PC-3 (cell line): ENCODE data around the gene RAET1E. TPM values are rescaled to one million over a fixed set of nuclear protein-coding genes. Genes with fewer than 3 reads are reported as not detected.
A peak's percentile ranks its signal among the peaks of the same experiment; 100 is the strongest.

Experiments used
- ATAC-seq: fragments of 200-7000 bp; cut with Tn5 transposase; 2 replicates; pipeline ENCODE4 v1.9.1; 2020; ENCODE audit warnings: mild to moderate bottlenecking, moderate library complexity
- BruUV-seq: library from RNA; stranded (reverse); fragments of 400-500 nt; replicated peaks from 2 replicates; lab custom pipeline; 2021; lab: Mats Ljungman, UMichigan
- CTCF ChIA-PET: fragments of 300-600 bp; sonication (Branson Sonifier 250); formaldehyde crosslinking; loops from one replicate; lab custom pipeline; 2022; ENCODE audit warnings: antibody characterized with exemption; lab: Charles Lee
- POLR2A ChIA-PET: fragments of 300-600 bp; sonication (Branson Sonifier 250); formaldehyde crosslinking; loops from one replicate; lab custom pipeline; 2022; ENCODE audit warnings: antibody characterized with exemption; ENCODE audit not compliant: unreplicated experiment; lab: Charles Lee
- DNase-seq: peaks from one replicate; pipeline ENCODE4 v3.0.0-alpha.2; 2015
- H2AFZ ChIP-seq: fragments of 300-600 bp; sonication (generic); 2 replicates; pipeline ENCODE4 v1.6.0; 2016; ENCODE audit warnings: antibody characterized with exemption, low read length
- H3F3A ChIP-seq: fragments of 300-600 bp; sonication (generic); one replicate; pipeline ENCODE4 v1.6.0; 2017; ENCODE audit warnings: antibody characterized with exemption, low read length, control low read depth, mild to moderate bottlenecking; ENCODE audit not compliant: unreplicated experiment
- H3K27ac ChIP-seq: fragments of 300-600 bp; sonication (generic); 2 replicates; pipeline ENCODE4 v1.5.1; 2016; ENCODE audit warnings: mild to moderate bottlenecking, low read length
- H3K27me3 ChIP-seq: fragments of 300-600 bp; sonication (generic); 2 replicates; pipeline ENCODE4 v1.6.1; 2016; ENCODE audit warnings: low read length, mixed read lengths
- H3K36me3 ChIP-seq: fragments of 300-600 bp; sonication (generic); 2 replicates; pipeline ENCODE4 v1.6.1; 2016; ENCODE audit warnings: low read depth, mixed run types, low read length, mixed read lengths
- H3K4me1 ChIP-seq: fragments of 300-600 bp; sonication (generic); 2 replicates; pipeline ENCODE4 v1.5.1; 2016; ENCODE audit warnings: low read length; ENCODE audit not compliant: insufficient read depth
- H3K4me2 ChIP-seq: fragments of 300-600 bp; sonication (generic); 2 replicates; pipeline ENCODE4 v1.6.0; 2016; ENCODE audit warnings: low read length
- H3K4me3 ChIP-seq: fragments of 300-600 bp; sonication (generic); 2 replicates; pipeline ENCODE4 v1.5.1; 2016; ENCODE audit warnings: mild to moderate bottlenecking, low read length, mixed read lengths
- H3K79me2 ChIP-seq: fragments of 300-600 bp; sonication (generic); 2 replicates; pipeline ENCODE4 v1.6.1; 2017; ENCODE audit warnings: low read length, mixed read lengths
- H3K9ac ChIP-seq: fragments of 300-600 bp; sonication (generic); 2 replicates; pipeline ENCODE4 v1.6.0; 2016; ENCODE audit warnings: mild to moderate bottlenecking, low read length
- H3K9me2 ChIP-seq: fragments of 300-600 bp; sonication (generic); replicated peaks from 2 replicates; pipeline ENCODE4 v1.6.1; 2016; ENCODE audit warnings: mixed run types, low read length, mixed read lengths
- H3K9me3 ChIP-seq: fragments of 300-600 bp; sonication (generic); 2 replicates; pipeline ENCODE4 v1.6.1; 2016; ENCODE audit warnings: low read length, mixed read lengths
- H4K20me1 ChIP-seq: fragments of 300-600 bp; sonication (generic); 2 replicates; pipeline ENCODE4 v1.6.1; 2016; ENCODE audit warnings: low read length, mixed read lengths
- CTCF ChIP-seq: fragments of 300-600 bp; sonication (generic); conservative IDR thresholded peaks from 2 replicates; pipeline ENCODE4 v1.5.1; 2017; ENCODE audit warnings: antibody characterized with exemption, low read depth, mild to moderate bottlenecking, low read length
- EZH2 ChIP-seq: fragments of 300-600 bp; sonication (generic); IDR thresholded peaks from one replicate; pipeline ENCODE4 v1.6.1; 2017; ENCODE audit warnings: antibody characterized with exemption, mild to moderate bottlenecking, low read length; ENCODE audit not compliant: unreplicated experiment
- EZH2phosphoT487 ChIP-seq: fragments of 300-600 bp; sonication (generic); IDR thresholded peaks from 2 replicates; pipeline ENCODE4 v1.6.1; 2018; ENCODE audit warnings: mild to moderate bottlenecking, antibody characterized with exemption, low read length, borderline replicate concordance
- intact Hi-C: fragments of 100-400 bp; cut with micrococcal nuclease; formaldehyde crosslinking; loops from 2 replicates; pipeline ENCODE4 v1.9.0; 2023
- total RNA-seq: library from RNA; depleted of rRNA; stranded (reverse); fragments of >200 nt; gene quantifications from 2 replicates; pipeline ENCODE4 v1.2.3, GENCODE V29; 2014

Gene RAET1E
- total RNA-seq, 1 experiment from 2014 or later = 0.40 TPM

- Histone ChIP-seq H3K9me3 (no peaks in the 10 kb centered on the region), H4K20me1 (no peaks in the 10 kb centered on the region), H3K9ac (no peak overlapping the region), H3K4me2 (peak overlapping the region; percentile 26; the same call in 1 of the 2 replicates), H3K9me2 (no peaks in the 10 kb centered on the region), H3F3A (no peaks in the 10 kb centered on the region), H2AFZ (no peak overlapping the region), H3K36me3 (no peaks in the 10 kb centered on the region), H3K4me3 (no peak overlapping the region), H3K4me1 (peaks cover 17% of the 10 kb centered on the region; the same call in 1 of the 2 replicates), H3K27ac (no peak overlapping the region), H3K27me3 (no peaks in the 10 kb centered on the region), H3K79me2 (no peaks in the 10 kb centered on the region)
- intact Hi-C loops = loop anchor here (1.0 kb wide), 2 partner anchors 83 to 881 kb away; no protein-coding TSS in a partner anchor
- ChIA-PET POLR2A (no interaction called here), CTCF (interaction anchor here (0.7 kb wide), 1 partner anchor 54 kb away, joined by 8 read pairs; no protein-coding TSS in a partner anchor)
- DNase-seq = peak; percentile 83
- TF ChIP-seq EZH2phosphoT487 (no peak), CTCF (peak; percentile 78), EZH2 (no peak)
- ATAC-seq = peak; percentile 25; the same call in 1 of the 2 replicates
- BruUV-seq = no TSS peak
These were observed 36.6 kb upstream of the RAET1E start for GRCh38 chr6:149934249-149935156.

- intact Hi-C loops = no loop called here
- CTCF ChIA-PET = no interaction called here
- H3K4me3 ChIP-seq = no peak overlapping the region
- H3F3A ChIP-seq = no peaks in the 10 kb centered on the region
- ATAC-seq (no peak), DNase-seq (no peak)
- H3K79me2 ChIP-seq = no peaks in the 10 kb centered on the region
- H3K36me3 ChIP-seq = no peaks in the 10 kb centered on the region
- H3K4me2 ChIP-seq = no peak overlapping the region
- no peaks in the 10 kb centered on the region for H3K9me2 ChIP-seq
- POLR2A ChIA-PET = no interaction called here
- peaks cover 10% of the 10 kb centered on the region; the same call in 1 of the 2 replicates for H3K4me1 ChIP-seq
- no peak overlapping the region for H2AFZ ChIP-seq
- no peak for TF ChIP-seq EZH2phosphoT487
- H3K27me3 ChIP-seq = no peaks in the 10 kb centered on the region
- H3K9me3 ChIP-seq = no peaks in the 10 kb centered on the region
- BruUV-seq = no TSS peak
- H4K20me1 ChIP-seq = no peaks in the 10 kb centered on the region
- H3K9ac ChIP-seq = no peak overlapping the region
- H3K27ac ChIP-seq = no peak overlapping the region
These were observed 35.5 kb upstream of the RAET1E start for GRCh38 chr6:149933461-149933860.

- BruUV-seq = no TSS peak
- no peak overlapping the region for H2AFZ ChIP-seq
- H3F3A ChIP-seq = no peaks in the 10 kb centered on the region
- H3K36me3 ChIP-seq = no peaks in the 10 kb centered on the region
- no peaks in the 10 kb centered on the region for H3K9me2 ChIP-seq
- no peaks in the 10 kb centered on the region for H3K79me2 ChIP-seq
- H3K9me3 ChIP-seq = no peaks in the 10 kb centered on the region
- no peak for TF ChIP-seq EZH2
- TF ChIP-seq EZH2phosphoT487 = no peak
- no peak for TF ChIP-seq CTCF
- H3K9ac ChIP-seq = no peak overlapping the region
- H3K4me1 ChIP-seq = peaks cover 10% of the 10 kb centered on the region; the same call in 1 of the 2 replicates
- no peaks in the 10 kb centered on the region for H3K27me3 ChIP-seq
- ChIA-PET POLR2A (no interaction called here), CTCF (interaction anchor here (0.6 kb wide), 1 partner anchor 368 kb away, joined by 7 read pairs; no protein-coding TSS in a partner anchor)
- H3K4me3 ChIP-seq = no peak overlapping the region
- ATAC-seq (no peak), DNase-seq (no peak)
- H4K20me1 ChIP-seq = no peaks in the 10 kb centered on the region
- intact Hi-C loops = no loop called here
- H3K4me2 ChIP-seq = no peak overlapping the region
- no peak overlapping the region for H3K27ac ChIP-seq
These were observed 35.1 kb upstream of the RAET1E start for GRCh38 chr6:149933036-149933435.
